DND-41 (cell line): ENCODE results near the gene C22orf15.

Source experiments
- EZH2 ChIP-seq: IDR thresholded peaks from 3 replicates; pipeline ENCODE4 v1.6.1; 2012; ENCODE audit warnings: borderline replicate concordance, low read depth, mild to moderate bottlenecking, moderate library complexity, low read length, inconsistent platforms; ENCODE audit not compliant: severe bottlenecking
- TF ChIP-seq, protein P1 (sequence below): IDR thresholded peaks from 2 replicates; pipeline ENCODE4 v1.5.1; 2012; ENCODE audit warnings: borderline replicate concordance, low read length, moderate library complexity, mild to moderate bottlenecking; ENCODE audit not compliant: poor library complexity, severe bottlenecking; ENCODE audit errors: extremely low read depth

DNA sequence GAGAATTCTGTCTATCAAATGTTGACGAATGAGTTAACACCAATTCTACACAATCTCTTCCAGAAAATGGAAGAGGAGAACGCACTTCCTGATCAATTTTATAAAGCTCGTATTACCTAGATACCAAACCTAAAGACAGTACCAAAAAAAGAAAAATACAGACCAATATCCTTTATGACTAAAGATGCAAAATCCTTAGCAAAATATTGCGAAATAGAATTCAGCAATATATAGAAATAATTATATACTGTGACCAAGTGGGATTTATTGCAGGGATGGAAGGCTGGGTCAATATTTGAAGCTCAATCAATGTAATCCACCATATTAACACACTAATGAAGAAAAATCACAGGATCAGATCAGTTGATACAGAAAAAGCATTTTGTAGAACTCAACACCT lies 49.6 kb downstream of the C22orf15 start:
- TF ChIP-seq, protein P1, sequence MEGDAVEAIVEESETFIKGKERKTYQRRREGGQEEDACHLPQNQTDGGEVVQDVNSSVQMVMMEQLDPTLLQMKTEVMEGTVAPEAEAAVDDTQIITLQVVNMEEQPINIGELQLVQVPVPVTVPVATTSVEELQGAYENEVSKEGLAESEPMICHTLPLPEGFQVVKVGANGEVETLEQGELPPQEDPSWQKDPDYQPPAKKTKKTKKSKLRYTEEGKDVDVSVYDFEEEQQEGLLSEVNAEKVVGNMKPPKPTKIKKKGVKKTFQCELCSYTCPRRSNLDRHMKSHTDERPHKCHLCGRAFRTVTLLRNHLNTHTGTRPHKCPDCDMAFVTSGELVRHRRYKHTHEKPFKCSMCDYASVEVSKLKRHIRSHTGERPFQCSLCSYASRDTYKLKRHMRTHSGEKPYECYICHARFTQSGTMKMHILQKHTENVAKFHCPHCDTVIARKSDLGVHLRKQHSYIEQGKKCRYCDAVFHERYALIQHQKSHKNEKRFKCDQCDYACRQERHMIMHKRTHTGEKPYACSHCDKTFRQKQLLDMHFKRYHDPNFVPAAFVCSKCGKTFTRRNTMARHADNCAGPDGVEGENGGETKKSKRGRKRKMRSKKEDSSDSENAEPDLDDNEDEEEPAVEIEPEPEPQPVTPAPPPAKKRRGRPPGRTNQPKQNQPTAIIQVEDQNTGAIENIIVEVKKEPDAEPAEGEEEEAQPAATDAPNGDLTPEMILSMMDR: no peak
- TF ChIP-seq EZH2: no peak
